ENCODE measurements around the gene TENM3.
"Not testable (repeated sequence)": the region's sequence is repeated elsewhere in the genome, so short reads cannot be mapped to it uniquely, and the experiment has no call there.

The TENM3 gene

GRCh38 chr4:182810103-182810615 lies 567.0 kb downstream of the TENM3 start:
- Histone ChIP-seq H3K4me3 (ENCODE audit: severe bottlenecking) (no peak overlapping the region), H3K4me1 (ENCODE audit: insufficient read depth, poor library complexity, severe bottlenecking) (peaks cover 5% of the 10 kb centered on the region), H3K27me3 (ENCODE audit: insufficient read depth, poor library complexity, severe bottlenecking) (no peaks in the 10 kb centered on the region), H3K27ac (ENCODE audit: poor library complexity, severe bottlenecking) (no peak overlapping the region), H3K36me3 (ENCODE audit: low read depth) (no peaks in the 10 kb centered on the region; the same call in 1 of the 2 replicates), H3K9me3 (ENCODE audit: severe bottlenecking) (peaks cover 4% of the 10 kb centered on the region)
- DNase-seq (ENCODE audit: low spot score): no peak
- ATAC-seq (ENCODE audit: low read depth): no peak
- TF ChIP-seq CTCF (IDR thresholded peaks at IDR 0.05; ENCODE audit: poor library complexity, severe bottlenecking): no peak

GRCh38 chr4:182812916-182813315 lies 569.7 kb downstream of the TENM3 start:
- no peak for TF ChIP-seq CTCF (IDR thresholded peaks at IDR 0.05; ENCODE audit: poor library complexity, severe bottlenecking)
- peaks cover 5% of the 10 kb centered on the region for H3K4me1 ChIP-seq (ENCODE audit: insufficient read depth, poor library complexity, severe bottlenecking)
- peak overlapping the region; percentile 61 for H3K27ac ChIP-seq (ENCODE audit: poor library complexity, severe bottlenecking)
- peaks cover 4% of the 10 kb centered on the region for H3K9me3 ChIP-seq (ENCODE audit: severe bottlenecking)
- H3K36me3 ChIP-seq (ENCODE audit: low read depth): peaks cover 4% of the 10 kb centered on the region
- no peak for DNase-seq (ENCODE audit: low spot score)
- ATAC-seq (ENCODE audit: low read depth): no peak
- H3K4me3 ChIP-seq (ENCODE audit: severe bottlenecking): no peak overlapping the region
- H3K27me3 ChIP-seq (ENCODE audit: insufficient read depth, poor library complexity, severe bottlenecking): no peaks in the 10 kb centered on the region

- ATAC-seq (ENCODE audit: low read depth) (peak; percentile 78), DNase-seq (ENCODE audit: low spot score) (peak; percentile 69)
- Histone ChIP-seq H3K36me3 (ENCODE audit: low read depth) (peaks cover 14% of the 10 kb centered on the region), H3K27ac (ENCODE audit: poor library complexity, severe bottlenecking) (peak overlapping the region; percentile 61), H3K4me3 (ENCODE audit: severe bottlenecking) (peak overlapping the region; percentile 44), H3K4me1 (ENCODE audit: insufficient read depth, poor library complexity, severe bottlenecking) (peaks cover 15% of the 10 kb centered on the region)
- H3K27me3 ChIP-seq (ENCODE audit: insufficient read depth, poor library complexity, severe bottlenecking); H3K9me3 ChIP-seq (ENCODE audit: severe bottlenecking): not testable (repeated sequence)
These were observed 570.9 kb downstream of the TENM3 start for GRCh38 chr4:182814065-182814464.

GRCh38 chr4:182818926-182819730 lies 575.9 kb downstream of the TENM3 start:
- ATAC-seq (ENCODE audit: low read depth) (no peak; the same call in 2 of the 3 replicates), DNase-seq (ENCODE audit: low spot score) (peak; percentile 38)
- Histone ChIP-seq H3K36me3 (ENCODE audit: low read depth) (peaks cover 20% of the 10 kb centered on the region), H3K9me3 (ENCODE audit: severe bottlenecking) (no peaks in the 10 kb centered on the region), H3K4me1 (ENCODE audit: insufficient read depth, poor library complexity, severe bottlenecking) (peaks cover 11% of the 10 kb centered on the region), H3K27ac (ENCODE audit: poor library complexity, severe bottlenecking) (peak overlapping the region; percentile 76), H3K4me3 (ENCODE audit: severe bottlenecking) (no peak overlapping the region), H3K27me3 (ENCODE audit: insufficient read depth, poor library complexity, severe bottlenecking) (no peaks in the 10 kb centered on the region)
- no peak for TF ChIP-seq CTCF (IDR thresholded peaks at IDR 0.05; ENCODE audit: poor library complexity, severe bottlenecking)

- DNase-seq (ENCODE audit: low spot score) (peak; percentile 31), ATAC-seq (ENCODE audit: low read depth) (peak; percentile 12; the same call in 1 of the 3 replicates)
- Histone ChIP-seq H3K4me1 (ENCODE audit: insufficient read depth, poor library complexity, severe bottlenecking) (peaks cover 11% of the 10 kb centered on the region), H3K27me3 (ENCODE audit: insufficient read depth, poor library complexity, severe bottlenecking) (no peaks in the 10 kb centered on the region), H3K27ac (ENCODE audit: poor library complexity, severe bottlenecking) (peak overlapping the region; percentile 76), H3K4me3 (ENCODE audit: severe bottlenecking) (no peak overlapping the region), H3K9me3 (ENCODE audit: severe bottlenecking) (no peaks in the 10 kb centered on the region), H3K36me3 (ENCODE audit: low read depth) (peaks cover 20% of the 10 kb centered on the region)
- TF ChIP-seq CTCF (IDR thresholded peaks at IDR 0.05; ENCODE audit: poor library complexity, severe bottlenecking): no peak
These were observed 576.5 kb downstream of the TENM3 start for GRCh38 chr4:182819751-182820150.

Measured in RWPE2 (cell line).